Ovary (tissue), 3 donors: Measurements from ENCODE around the gene PLPP3.

Source experiments
- EP300 ChIP-seq: sonication (generic); formaldehyde crosslinking; IDR thresholded peaks from one replicate; pipeline ENCODE4 v1.6.1; 2017; ENCODE audit warnings: antibody characterized with exemption
- POLR2A ChIP-seq: fragments of 450-650 bp; IDR thresholded peaks from one replicate; pipeline ENCODE4 v1.6.1; 2017; ENCODE audit warnings: antibody characterized with exemption, mild to moderate bottlenecking, moderate library complexity
- TF ChIP-seq, protein P1 (sequence below), 3 donors: fragments of 450-650 bp in 2 of 3; fragments of 200-600 bp in 1 of 3; IDR thresholded peaks; one replicate each; pipeline versions ENCODE4 v1.5.1 to v1.8.0; 2016 to 2022; ENCODE audit warnings: antibody characterized with exemption in 3 of 3, mild to moderate bottlenecking in 1 of 3
- donor health status: DM: no; HTN: no; CAD: no.

DNA sequence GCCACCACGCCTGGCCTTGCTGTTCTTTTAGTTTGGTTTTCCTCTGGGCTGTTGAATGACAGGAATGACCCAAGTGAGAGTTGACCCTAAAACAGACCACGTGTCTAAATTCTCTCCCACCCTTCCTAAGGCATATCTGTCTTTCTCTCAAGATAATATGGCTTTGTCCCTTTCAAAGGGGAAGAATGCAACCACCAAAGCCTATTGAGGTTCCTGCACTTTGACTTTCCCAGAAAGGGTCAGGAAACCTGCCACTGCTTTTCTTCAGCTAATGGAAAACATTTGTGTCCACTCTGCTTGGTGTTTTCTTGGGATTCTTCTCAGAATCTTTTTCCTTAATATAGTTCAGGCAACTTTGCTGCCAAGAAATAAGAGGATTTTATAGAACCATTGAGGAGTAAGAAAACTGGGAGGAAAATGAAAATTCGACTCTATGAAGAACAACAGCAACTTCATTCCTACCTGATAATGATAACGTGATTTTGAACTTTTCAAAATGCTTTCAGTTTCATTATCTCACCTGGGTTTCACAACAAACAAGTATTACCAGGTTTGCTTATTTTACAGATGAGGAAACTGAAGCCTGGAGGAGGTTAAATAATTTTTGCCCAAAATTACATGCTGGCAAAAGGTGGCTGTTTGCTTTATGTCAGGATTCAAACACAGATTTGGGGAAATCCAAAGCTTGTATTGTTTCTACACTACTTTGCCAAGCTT lies 6.9 kb downstream of the PLPP3 start:
- TF ChIP-seq, protein P1, sequence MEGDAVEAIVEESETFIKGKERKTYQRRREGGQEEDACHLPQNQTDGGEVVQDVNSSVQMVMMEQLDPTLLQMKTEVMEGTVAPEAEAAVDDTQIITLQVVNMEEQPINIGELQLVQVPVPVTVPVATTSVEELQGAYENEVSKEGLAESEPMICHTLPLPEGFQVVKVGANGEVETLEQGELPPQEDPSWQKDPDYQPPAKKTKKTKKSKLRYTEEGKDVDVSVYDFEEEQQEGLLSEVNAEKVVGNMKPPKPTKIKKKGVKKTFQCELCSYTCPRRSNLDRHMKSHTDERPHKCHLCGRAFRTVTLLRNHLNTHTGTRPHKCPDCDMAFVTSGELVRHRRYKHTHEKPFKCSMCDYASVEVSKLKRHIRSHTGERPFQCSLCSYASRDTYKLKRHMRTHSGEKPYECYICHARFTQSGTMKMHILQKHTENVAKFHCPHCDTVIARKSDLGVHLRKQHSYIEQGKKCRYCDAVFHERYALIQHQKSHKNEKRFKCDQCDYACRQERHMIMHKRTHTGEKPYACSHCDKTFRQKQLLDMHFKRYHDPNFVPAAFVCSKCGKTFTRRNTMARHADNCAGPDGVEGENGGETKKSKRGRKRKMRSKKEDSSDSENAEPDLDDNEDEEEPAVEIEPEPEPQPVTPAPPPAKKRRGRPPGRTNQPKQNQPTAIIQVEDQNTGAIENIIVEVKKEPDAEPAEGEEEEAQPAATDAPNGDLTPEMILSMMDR (IDR thresholded peaks at IDR 0.05) = no peak
- TF ChIP-seq POLR2A = no peak
- no peak for TF ChIP-seq EP300
